ENCODE data around the gene KLRD1.
"Not testable (repeated sequence)": the region's sequence is repeated elsewhere in the genome, so short reads cannot be mapped to it uniquely, and the experiment has no call there.

The KLRD1 gene

DNA sequence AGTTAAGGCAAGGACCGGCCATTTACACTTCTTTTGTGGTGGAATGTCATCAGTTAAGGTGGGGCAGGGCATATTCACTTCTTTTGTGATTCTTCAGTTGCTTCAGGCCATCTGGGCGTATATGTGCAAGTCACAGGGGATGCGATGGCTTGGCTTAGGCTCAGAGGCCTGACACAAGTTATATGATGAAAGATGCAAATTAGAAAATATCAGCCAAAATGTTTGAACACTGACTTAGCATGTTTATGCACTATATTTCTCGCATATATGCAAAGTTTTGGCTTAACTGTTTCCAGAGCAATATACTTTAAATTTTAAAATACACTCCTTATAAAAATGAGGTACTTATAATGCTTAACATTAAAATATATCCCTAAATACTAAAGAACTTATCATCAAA, 30.8 kb downstream of the KLRD1 start:
- not testable (repeated sequence) for DNase-seq (ENCODE audit: low read depth)

DNA sequence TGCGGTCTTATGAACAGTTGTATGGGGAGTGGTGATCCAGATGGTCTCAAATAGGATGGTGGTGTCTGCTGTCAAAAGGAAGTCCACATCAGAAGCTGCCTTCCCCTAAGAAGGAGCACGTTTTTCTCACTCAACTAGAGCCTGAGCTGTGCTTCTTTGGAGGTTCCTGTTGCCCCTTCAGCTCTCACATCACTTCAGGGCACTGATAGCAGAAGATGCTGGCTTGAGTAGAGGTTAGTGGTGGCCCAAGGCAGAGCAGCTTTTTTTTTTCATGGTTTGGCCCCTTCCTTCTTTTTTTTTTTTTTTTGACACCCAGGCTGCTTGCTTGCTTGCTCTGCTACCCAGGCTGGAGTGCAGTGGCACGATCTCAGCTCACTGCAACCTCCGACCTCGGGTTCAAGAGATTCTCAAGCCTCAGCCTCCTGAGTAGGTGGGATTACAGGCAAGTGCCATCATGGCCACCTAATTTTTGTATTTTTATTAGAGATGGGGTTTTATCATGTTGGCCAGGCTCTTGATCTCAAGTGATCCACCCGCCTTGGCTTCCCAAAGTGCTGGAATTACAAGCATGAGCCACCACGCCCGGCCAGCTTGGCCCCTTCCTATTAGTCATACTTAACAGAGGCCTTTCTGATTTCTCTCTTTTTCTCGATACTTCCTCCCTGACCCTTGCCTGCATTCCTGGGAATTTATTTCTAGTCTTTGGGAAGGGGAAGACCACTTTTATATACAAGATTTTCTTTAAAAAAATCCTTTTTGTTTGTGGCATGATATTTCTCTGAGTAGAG, 31.6 kb downstream of the KLRD1 start:
- DNase-seq (ENCODE audit: low read depth), result no peak

DNA sequence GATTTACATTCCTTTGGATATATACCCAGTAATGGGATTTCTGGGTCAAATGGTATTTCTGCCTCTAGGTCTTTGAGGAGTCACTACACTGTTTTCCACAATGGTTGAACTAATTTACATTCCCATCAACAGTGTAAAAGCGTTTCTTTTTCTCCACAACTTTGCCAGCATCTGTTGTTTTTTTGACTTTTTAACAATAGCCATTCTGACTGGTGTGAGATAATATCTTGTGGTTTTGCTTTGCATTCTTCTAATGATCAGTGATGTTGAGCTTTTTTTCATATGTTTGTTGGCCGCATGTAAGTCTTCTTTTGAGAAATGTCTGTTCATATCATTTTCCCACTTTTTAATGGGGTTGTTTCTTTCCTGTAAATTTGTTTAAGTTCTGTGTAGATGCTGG, 33.3 kb downstream of the KLRD1 start:
- DNase-seq (ENCODE audit: low read depth), result not testable (repeated sequence)

DNA sequence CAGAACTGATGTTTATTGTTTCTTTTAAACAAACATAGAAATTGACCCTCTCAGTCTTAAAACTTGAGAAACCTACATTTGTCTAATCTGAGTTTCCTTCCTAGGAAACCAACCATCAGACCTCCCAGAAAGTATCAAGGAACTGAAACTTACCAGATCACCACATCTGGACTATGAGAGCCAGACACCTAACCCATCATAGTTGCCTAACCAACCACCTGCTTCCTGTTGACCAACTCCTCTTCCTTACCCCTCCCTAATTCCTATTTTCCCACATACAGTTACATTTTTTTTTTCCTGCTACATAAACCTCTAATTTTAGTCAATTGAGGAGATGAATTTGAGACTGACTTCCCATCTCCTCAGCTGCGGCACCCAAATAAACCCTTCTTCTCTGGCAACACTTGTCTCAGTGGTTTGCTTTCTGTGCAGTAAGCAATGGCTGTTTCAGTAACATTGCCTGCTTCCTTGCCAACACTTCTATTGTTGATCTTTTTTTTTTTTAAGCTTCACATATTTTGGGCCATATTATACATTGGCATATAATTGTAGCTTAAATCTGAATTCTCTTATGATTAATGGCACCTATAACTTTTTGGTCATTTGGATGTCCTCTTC, 34.3 kb downstream of the KLRD1 start:
- DNase-seq (ENCODE audit: low read depth), result no peak

DNA sequence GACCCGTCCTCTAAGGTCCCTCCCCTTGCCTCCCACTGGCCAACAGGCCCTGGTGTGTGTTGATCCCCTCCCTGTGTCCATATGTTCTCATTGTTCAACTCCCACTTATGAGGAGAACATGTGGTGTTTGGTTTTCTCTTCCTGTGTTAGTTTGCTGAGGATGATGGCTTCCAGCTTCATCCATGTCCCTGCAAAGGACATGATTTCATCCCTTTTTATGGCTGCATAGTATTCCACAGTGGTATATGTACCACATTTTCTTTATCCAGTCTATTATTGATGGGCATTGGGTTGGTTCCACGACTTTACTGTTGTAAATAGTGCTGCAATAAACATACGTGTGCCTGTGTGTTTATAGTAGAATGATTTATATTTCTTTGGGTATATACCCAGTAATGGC, 43.8 kb downstream of the KLRD1 start:
- DNase-seq (ENCODE audit: low read depth), result not testable (repeated sequence)

DNA sequence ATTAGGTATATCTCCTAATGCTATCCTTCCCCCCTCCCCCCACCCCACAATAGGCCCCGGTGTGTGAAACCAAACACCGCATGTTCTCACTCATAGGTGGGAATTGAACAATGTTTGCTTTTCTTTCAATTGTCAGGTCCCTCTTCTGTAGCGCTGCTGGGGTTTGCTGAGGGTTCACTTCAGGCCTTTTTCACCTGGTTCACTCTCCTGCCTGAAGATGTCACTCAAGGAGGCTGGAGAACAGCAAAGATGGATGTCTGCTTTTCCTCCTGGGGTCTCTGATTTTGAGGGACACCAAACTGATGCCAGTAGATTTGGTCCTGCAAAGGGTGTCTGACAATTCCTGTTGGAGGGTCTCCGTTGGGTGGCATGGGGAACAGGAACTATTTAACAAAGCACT, 46.4 kb downstream of the KLRD1 start:
- DNase-seq (ENCODE audit: low read depth), result no peak

DNA sequence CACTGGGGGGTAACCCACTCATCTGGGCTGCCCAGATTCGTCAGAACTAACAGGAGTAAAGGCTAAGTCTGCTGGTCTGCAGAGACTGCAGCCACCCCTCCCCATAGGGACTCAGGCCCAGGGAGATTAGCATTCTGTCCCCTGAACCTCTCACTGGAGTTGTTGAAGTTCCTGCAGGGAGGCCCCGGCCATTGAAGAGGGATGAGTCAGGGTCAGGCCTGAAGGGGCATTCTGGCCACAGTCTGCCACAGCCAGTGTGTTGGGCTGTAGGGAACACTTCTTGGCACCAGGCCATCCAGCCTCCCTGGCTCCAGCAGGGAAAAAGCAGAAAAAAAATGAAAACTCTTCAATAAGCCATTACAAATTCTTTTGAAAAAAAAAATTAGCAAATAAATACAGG, 46.8 kb downstream of the KLRD1 start:
- no peak for DNase-seq (ENCODE audit: low read depth)

DNA sequence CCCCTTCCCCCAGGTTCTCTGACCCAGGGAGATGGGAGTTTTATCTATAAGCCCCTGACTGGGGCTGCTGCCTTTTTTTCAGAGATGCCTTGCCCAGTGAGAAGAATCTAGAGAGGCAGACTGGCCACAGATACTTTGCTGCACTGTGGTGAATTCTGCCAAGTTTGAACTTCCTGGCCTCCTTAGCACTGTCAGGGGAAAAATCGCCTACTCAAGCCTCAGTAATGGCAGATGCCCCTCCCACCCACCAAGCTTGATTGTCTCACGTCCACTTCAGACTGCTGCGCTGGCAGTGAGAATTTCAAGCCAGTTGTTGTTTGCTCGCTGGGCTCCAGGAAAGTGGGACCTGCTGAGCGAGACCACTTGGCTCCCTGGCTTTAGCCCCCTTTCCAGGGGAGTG, 50.5 kb downstream of the KLRD1 start:
- no peak for DNase-seq (ENCODE audit: low read depth)

DNA sequence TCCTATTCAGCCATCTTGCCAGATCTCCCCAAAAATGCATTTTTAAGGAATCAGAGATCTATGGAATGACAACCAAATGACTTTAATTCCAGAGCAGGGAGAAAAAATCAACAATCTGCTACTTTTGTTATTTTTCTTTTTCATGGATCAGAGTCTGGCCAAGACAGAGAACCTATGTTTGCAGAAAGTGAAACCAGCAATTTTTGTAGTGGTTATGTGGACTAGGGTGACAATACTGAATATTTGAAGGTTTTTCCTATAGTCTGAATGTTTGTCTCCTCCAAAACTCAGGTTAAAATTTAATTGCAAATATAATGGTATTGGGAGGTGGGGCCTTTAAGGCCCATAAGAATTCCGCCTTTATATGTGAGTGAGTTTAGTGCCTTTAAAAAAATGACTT, 51.3 kb downstream of the KLRD1 start:
- DNase-seq (ENCODE audit: low read depth), result no peak

DNA sequence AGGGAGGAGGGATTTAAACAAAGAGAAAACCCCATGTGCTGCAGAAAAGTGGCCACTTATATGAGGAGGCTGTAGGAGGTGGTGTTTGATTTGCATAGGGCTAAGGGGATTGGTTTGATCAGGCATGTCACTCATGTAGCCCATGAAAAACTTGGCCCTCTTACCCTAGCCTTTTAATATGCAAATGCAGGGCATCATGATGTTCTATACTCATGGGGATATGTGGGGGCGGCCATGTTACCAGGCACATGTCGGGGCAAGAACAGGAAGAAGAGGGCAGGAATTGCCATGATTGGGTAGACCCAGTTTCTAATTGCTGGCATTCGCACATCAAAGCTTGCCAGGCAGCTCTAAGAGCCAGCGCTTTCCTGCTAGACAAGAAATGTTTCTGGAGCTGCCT, 53.4 kb downstream of the KLRD1 start:
- DNase-seq (ENCODE audit: low read depth), result no peak

DNA sequence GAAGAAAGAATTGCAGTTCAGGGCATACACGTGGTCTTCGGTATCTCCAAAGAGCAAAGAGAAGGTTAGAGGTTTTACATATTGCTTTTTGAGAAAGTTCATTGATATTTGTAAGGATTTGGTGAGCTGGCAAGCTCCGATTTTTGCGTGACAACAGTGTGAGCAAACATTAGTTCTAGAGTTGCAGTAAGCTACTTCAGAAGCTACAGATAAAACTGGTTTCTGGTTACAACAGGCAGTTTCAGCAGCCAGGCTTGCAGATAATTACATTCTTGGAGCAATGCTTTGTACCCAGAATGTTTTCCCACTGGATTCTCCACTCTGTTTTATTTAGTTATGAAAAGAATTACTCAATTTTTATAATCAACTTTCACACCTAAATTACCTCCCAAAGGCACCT, 54.0 kb downstream of the KLRD1 start:
- DNase-seq (ENCODE audit: low read depth), result no peak

DNA sequence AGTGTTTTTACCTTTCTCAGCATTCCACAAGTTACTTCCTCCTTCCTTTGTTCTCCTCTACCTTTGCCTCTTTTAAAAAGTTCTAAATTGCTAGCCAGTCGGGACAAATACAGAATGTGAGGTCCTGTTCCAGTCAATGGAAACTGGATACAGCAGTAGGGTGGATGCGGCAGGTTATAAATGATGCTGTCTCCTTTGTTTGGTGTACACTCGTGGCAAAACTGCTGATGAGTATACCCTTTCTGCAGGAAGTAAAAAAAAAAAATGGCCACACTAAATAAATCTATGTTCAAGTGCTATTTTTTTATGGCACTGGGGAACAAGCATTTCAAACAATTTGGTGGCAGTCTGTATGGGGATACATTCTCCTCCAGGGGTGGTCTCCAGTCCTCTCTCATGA, 54.7 kb downstream of the KLRD1 start:
- DNase-seq (ENCODE audit: low read depth), result no peak

DNA sequence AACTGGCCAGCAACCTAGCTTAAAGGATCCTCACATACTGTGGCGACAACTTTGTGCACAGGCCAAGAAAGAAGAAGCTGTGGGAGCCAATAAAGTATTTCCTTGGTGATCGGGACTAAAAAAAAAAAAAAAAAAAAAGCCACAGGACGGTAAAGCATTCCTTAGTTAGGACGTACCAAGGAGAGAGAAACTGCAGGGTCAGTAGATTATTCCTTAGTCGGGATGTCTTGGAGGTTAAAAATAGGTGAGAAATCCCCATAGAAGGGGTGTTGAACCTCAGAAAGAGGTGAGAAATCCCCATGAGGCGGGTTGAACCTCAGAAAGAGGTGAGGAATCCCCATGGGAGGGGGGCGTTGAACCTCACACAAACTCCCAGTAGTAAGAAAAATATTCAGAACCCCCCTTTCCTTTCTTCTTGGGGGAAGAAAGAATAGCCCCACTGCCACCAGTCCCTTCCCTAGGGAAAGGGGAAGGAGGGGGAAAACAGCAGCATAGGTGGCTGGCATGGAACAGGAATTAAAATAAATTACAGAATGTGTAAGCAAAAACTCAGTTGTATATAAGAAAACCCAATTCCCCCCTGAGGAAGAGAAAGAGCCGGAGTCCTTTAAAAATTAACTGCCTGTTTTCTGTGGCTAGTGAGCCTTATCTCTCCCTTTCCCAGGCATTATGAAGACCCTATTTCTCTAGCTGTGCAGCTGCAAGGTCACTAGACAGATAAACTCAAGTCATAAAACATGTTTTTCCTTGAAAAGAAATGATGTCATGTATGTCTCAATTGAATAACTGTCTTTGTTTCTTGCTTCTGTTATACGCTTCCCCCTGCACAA, 55.4 kb downstream of the KLRD1 start:
- DNase-seq (ENCODE audit: low read depth), result no peak

DNA sequence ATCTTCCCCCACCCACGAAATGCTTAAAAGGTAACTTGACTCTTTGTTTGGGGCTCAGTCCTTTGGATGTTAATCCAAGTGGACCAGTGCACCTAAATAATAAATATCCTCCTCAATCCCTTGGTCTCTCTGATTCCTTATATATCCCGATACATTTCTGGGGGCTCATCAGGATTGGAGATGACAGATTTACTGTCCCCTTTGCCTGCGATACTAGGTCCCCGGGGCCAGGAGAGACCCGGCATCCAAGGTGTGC, 55.9 kb downstream of the KLRD1 start:
- DNase-seq (ENCODE audit: low read depth), result no peak

DNA sequence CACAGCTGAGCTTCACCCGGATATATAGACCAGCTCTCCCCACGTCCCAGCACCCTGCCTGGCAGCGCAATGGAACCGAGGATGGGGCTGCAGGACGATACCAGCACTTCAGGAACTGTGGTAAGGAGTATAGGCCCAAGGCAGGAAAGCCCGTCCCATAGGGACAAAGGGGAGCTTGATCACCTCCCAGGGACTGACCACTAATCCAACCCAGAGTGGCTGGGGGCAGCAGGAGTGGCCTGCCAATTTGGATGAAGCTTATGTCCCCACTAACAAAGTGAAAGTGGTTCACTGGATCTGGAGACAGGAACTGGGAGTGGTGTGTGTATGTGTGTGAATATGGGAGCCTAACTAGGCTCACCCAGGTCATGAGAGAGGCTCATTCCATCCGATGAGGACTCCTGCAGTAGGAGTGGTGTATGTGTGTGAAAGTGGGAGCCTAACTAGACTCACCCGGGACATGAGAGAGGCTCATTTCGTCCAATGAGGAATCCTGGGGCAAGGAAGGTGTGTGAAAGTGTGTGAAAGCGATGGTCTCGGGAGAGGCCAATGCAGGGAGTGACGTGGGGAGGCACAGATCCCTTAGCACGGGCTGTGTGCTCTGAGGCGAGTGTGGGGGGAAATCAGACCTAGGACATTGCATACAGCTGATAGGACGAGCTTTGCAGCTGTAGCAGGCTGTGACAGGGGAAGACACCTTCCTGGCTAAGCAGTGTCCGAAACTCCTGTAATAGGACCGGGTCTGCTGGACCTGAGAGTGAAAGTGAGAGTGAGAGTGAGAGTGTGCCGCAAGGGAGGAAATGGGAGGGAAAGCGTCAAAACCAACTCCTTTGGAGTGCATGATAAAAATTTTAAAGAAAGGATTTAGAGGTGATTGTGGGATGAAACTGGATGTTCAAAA, 56.5 kb downstream of the KLRD1 start:
- no peak for DNase-seq (ENCODE audit: low read depth)

DNA sequence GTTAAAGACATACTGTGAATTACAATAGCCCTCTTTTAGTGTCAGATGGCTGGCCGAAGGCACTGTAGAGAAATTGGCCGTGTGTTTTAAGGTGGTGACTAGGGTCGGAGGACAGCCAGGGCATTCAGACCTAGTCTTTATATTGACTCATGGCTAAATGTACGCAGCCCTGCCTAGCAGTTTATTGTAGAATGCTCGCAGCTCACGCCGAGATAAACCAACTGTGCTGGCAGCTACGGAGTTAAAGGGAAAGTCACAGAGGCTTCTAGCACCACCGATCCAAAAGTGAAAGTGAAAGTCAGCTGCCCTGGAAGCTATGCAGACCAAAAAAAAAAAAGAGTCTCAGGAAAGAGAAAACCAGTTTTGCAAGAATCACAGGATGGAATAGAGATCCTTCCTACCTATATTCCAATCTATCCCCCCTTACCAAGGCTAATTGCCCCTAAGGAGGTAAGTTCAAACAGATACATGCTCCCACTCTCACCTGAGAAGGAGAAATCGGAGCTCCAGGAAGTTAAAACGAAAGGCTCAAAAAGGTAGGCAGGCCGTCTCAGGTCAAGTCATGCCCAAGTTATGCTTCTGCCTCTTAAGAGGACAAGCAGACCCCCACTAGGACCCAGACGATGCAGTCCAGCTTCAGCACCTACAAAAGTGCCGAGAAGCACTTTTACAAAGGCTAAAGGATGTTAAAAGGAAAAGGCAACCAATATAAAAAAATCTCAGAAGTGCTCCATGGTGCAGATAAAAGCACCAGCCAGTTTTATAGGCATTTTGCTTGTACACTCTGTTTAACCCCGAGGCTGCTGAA, 57.3 kb downstream of the KLRD1 start:
- no peak for DNase-seq (ENCODE audit: low read depth)

DNA sequence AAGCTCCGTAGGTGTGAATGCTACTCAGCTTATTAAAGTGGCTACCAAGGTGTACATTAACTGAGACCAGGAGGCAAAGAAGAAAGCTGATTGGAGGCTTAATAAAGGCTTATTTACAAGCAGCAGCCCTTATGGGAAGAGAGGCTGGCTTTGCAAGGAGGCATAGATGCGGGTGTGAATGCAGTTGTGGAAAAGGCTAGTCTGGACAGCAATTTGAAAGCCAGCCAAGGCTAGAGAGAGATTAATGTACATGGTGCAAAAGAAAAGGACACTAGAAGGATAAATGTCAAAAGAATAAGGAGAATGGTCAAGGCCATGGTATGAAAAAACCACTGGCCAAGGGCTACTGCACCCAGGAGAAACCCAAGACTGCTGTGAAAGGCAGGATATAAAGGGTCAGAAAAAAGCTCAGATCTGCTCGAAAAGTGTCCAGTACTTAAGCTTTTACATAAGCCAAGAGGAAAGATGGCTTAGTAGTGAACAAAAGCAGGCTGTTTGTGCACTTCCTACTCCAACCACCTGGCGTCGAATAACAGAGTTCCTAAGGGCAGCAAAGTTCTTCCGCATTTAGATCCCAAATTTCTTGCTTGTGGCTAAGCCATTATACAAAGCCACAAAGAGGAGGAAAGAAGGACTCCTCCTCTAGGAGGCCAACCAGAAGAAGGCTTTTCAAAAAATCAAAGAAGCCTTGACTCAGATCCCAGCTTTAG, 58.2 kb downstream of the KLRD1 start:
- DNase-seq (ENCODE audit: low read depth), result no peak

DNA sequence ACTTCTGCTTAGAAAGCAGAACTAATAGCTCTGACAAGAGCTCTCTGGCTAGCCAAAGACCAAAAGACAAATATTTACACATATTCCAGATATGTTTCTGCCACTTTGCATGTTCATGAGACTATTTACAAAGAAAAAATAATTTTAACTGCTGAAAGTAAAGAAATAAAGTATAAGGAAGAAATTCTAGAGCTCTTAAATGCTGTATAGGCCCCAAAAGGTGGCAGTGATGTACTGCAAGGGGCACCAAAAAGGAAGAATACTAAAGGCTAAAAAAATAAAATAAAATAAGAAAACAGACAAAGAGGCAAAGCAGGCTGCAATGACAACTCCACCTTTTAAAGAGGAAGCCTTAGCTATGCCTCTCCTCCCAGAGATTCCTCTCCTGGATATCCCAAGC, 59.2 kb downstream of the KLRD1 start:
- DNase-seq (ENCODE audit: low read depth), result no peak

DNA sequence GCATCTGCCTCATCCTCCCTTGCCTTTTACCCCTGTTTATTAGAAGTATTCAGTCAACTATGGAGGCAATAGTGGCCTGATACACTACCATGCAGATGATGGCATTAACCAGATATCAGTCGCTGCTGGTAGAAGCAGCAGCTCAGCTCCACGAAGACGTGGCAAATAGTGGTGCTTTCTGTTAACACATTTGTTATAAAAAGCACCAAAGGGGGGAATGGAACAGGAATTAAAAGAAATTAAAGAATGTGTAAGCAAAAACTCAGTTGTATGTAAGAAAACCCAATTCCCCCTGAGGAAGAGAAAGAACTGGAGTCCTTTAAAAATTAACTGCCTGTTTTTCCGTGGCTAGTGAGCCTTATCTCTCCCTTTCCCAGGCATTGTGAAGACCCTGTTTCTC, 60.0 kb downstream of the KLRD1 start:
- not testable (repeated sequence) for DNase-seq (ENCODE audit: low read depth)

DNA sequence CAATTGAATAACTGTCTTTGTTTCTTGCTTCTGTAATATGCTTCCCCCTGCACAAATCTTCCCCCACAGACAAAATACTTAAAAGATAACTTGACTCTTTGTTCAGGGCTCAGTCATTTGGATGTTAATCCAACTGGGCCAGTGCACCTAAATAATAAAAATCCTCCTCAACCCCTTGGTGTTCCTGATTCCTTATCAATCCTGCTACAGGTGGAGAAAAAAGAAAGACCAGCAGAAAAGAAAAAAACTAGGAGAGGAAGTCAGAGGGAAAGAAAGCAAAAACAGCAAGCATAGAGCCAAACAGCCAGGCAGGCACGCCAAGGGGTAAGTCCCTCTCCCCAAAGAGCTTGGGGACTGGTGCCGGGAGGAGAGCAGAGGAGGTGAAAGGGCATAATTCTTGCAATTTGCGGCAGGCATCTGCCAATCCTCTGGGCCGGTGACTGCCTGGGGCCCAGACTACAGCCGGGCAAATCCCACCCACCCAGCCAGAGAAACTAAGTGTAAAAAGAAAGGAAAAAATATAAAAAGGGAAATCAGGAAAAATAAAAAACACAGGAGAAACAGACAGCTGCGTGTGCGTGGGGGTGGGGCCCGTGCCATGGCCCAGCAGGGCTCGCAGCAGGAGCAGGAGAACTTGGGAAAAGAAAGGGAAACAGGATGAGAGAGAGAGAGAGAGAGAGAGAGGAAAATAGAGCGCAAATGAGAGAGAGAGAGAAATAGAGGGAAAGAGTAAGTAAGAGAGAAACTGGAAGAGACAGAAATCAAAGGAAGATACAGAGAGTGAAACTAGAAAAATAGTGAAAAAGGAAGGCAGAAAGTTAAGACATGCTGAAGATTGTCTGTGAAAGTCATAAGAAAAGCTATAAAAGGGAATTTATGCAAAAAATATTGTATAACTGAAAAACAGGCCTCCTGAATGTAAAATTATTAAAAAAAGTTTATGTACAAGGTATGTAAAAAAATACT, 60.8 kb downstream of the KLRD1 start:
- DNase-seq (ENCODE audit: low read depth), result no peak
